ENCODE measurements around the gene DGCR6L.
"Not testable (repeated sequence)": the region's sequence is repeated elsewhere in the genome, so short reads cannot be mapped to it uniquely, and the experiment has no call there.

- TF ChIP-seq POLR2A, CTCF (IDR thresholded peaks at IDR 0.05): not testable (repeated sequence)
Measured at GRCh38 chr22:20311249-20312062, 8.4 kb downstream of the DGCR6L start.
